ENCODE results near the gene OR10H3.
"Not testable (repeated sequence)": the region's sequence is repeated elsewhere in the genome, so short reads cannot be mapped to it uniquely, and the experiment has no call there.

Gene OR10H3

GRCh38 chr19:15737722-15738121 lies at the start of gene OR10H3:
TSS of gene OR10H3 (plus strand) at chr19:15737985. CDS start at chr19:15741393, 3,408 bp downstream.
- no peak for DNase-seq

GRCh38 chr19:15696654-15697194 lies 41.1 kb upstream of the OR10H3 start:
- DNase-seq = no peak

GRCh38 chr19:15701757-15702533 lies 35.8 kb upstream of the OR10H3 start:
- no peak for DNase-seq

- no peak for DNase-seq
Measured at GRCh38 chr19:15702534-15702930, 35.3 kb upstream of the OR10H3 start.

- no peak for DNase-seq
Measured at GRCh38 chr19:15714638-15715037, 23.1 kb upstream of the OR10H3 start.

- no peak for DNase-seq
Measured at GRCh38 chr19:15715642-15716041, 22.1 kb upstream of the OR10H3 start.

GRCh38 chr19:15717809-15718208 lies 20.0 kb upstream of the OR10H3 start:
- DNase-seq = no peak

- DNase-seq = no peak
Measured at GRCh38 chr19:15721268-15721667, 16.5 kb upstream of the OR10H3 start.

GRCh38 chr19:15722956-15723355 lies 14.8 kb upstream of the OR10H3 start:
- DNase-seq = no peak

GRCh38 chr19:15727724-15728123 lies 10.1 kb upstream of the OR10H3 start, which contains the start of gene OR10H2:
TSS of gene OR10H2 (plus strand) at chr19:15728024. CDS start at chr19:15728044, 20 bp downstream.
- DNase-seq = no peak

GRCh38 chr19:15730538-15730937 lies 7.2 kb upstream of the OR10H3 start:
- no peak for DNase-seq

GRCh38 chr19:15732388-15732787 lies 5.4 kb upstream of the OR10H3 start:
- no peak for DNase-seq

- DNase-seq = no peak
Measured at GRCh38 chr19:15733895-15734294, 3.9 kb upstream of the OR10H3 start.

- DNase-seq = no peak
Measured at GRCh38 chr19:15740785-15741184, 3.0 kb downstream of the OR10H3 start.

GRCh38 chr19:15748239-15748638 lies 10.5 kb downstream of the OR10H3 start:
- DNase-seq = no peak

- no peak for DNase-seq
Measured at GRCh38 chr19:15758379-15758778, 20.6 kb downstream of the OR10H3 start.

- no peak for DNase-seq
Measured at GRCh38 chr19:15759962-15760565, 22.3 kb downstream of the OR10H3 start.

GRCh38 chr19:15769586-15769985 lies 31.8 kb downstream of the OR10H3 start:
- DNase-seq = no peak

- DNase-seq = not testable (repeated sequence)
Measured at GRCh38 chr19:15774159-15774558, 36.4 kb downstream of the OR10H3 start.

- no peak for DNase-seq
Measured at GRCh38 chr19:15775249-15775648, 37.5 kb downstream of the OR10H3 start.

GRCh38 chr19:15776264-15776663 lies 38.5 kb downstream of the OR10H3 start:
- no peak for DNase-seq

- no peak for DNase-seq
Measured at GRCh38 chr19:15776991-15777970, 39.5 kb downstream of the OR10H3 start.
